ENCODE results near the gene SUSD3.

GRCh38 chr9:93096131-93096802, 37.8 kb downstream of the SUSD3 start, which contains the start of gene CARD19:
- no peak for TF ChIP-seq CTCF (IDR thresholded peaks at IDR 0.05)
- no peak for TF ChIP-seq E2F4 (CRISPR knock-in tag; IDR thresholded peaks at IDR 0.05; ENCODE audit: borderline replicate concordance, low read depth)
